Measurements from ENCODE around the gene RHEX.
"Not testable (repeated sequence)": the region's sequence is repeated elsewhere in the genome, so short reads cannot be mapped to it uniquely, and the experiment has no call there.

GRCh38 chr1:206053616-206054015 lies 643 bp downstream of the RHEX start:
- TF ChIP-seq, protein P1, sequence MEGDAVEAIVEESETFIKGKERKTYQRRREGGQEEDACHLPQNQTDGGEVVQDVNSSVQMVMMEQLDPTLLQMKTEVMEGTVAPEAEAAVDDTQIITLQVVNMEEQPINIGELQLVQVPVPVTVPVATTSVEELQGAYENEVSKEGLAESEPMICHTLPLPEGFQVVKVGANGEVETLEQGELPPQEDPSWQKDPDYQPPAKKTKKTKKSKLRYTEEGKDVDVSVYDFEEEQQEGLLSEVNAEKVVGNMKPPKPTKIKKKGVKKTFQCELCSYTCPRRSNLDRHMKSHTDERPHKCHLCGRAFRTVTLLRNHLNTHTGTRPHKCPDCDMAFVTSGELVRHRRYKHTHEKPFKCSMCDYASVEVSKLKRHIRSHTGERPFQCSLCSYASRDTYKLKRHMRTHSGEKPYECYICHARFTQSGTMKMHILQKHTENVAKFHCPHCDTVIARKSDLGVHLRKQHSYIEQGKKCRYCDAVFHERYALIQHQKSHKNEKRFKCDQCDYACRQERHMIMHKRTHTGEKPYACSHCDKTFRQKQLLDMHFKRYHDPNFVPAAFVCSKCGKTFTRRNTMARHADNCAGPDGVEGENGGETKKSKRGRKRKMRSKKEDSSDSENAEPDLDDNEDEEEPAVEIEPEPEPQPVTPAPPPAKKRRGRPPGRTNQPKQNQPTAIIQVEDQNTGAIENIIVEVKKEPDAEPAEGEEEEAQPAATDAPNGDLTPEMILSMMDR (IDR thresholded peaks at IDR 0.05) = not testable (repeated sequence)
- not testable (repeated sequence) for TF ChIP-seq POLR2A, POLR2AphosphoS5 (IDR thresholded peaks at IDR 0.05)
